ENCODE measurements around the gene SIPA1L2. TPM values are rescaled to one million over a fixed set of nuclear protein-coding genes. Genes with fewer than 3 reads are reported as not detected.

The SIPA1L2 gene
- total RNA-seq = 48.9 TPM

GRCh38 chr1:232630047-232630893 lies at the start of gene SIPA1L2:
Gene SIPA1L2 (minus strand): TSS chr1:232630133. CDS start chr1:232515339, 114,794 bp downstream.
- DNase-seq (ENCODE audit: extremely low spot score in 2 of 2) = peak in 1 of 2 donors; percentile 92
- Histone ChIP-seq H3K27me3 (no peaks in the 10 kb centered on the region), H3K4me1 (peaks cover 32% of the 10 kb centered on the region), H3K9me3 (no peaks in the 10 kb centered on the region), H3K27ac (peak within 1 kb of the TSS; percentile 93), H3K4me3 (peak within 1 kb of the TSS; percentile 88 to 89), H3K36me3 (no peaks in the 10 kb centered on the region)
- TF ChIP-seq POLR2A (IDR thresholded peaks at IDR 0.05) (peak in 1 of 2 donors; percentile 57), CTCF (IDR thresholded peaks at IDR 0.05) (peak in 1 of 3 experiments; percentile 45), POLR2AphosphoS5 (IDR thresholded peaks at IDR 0.05; ENCODE audit: insufficient read depth in 1 of 2, low read depth in 1 of 2) (peak in 1 of 2 donors; percentile 74)
- intact Hi-C loops (cut with DNase I) = no loop called here

GRCh38 chr1:232678185-232678886 lies 48.4 kb upstream of the SIPA1L2 start:
- no peak for DNase-seq (ENCODE audit: extremely low spot score in 2 of 2)
- TF ChIP-seq CTCF (IDR thresholded peaks at IDR 0.05) = no peak
- no peak for TF ChIP-seq POLR2A (IDR thresholded peaks at IDR 0.05)
- TF ChIP-seq POLR2AphosphoS5 (IDR thresholded peaks at IDR 0.05; ENCODE audit: insufficient read depth in 1 of 2, low read depth in 1 of 2) = peak in 1 of 2 donors; percentile 31
- no peaks in the 10 kb centered on the region for H3K4me1 ChIP-seq
- intact Hi-C loops (cut with DNase I) = no loop called here
- no peak overlapping the region for H3K4me3 ChIP-seq
- H3K27me3 ChIP-seq = no peaks in the 10 kb centered on the region
- no peaks in the 10 kb centered on the region for H3K9me3 ChIP-seq
- no peaks in the 10 kb centered on the region for H3K36me3 ChIP-seq
- H3K27ac ChIP-seq = no peak overlapping the region

- intact Hi-C loops (cut with DNase I) = no loop called here
- no peak for DNase-seq (ENCODE audit: extremely low spot score in 2 of 2)
- Histone ChIP-seq H3K27me3 (no peaks in the 10 kb centered on the region), H3K4me1 (no peaks in the 10 kb centered on the region), H3K36me3 (no peaks in the 10 kb centered on the region), H3K4me3 (no peak overlapping the region), H3K27ac (no peak overlapping the region), H3K9me3 (no peaks in the 10 kb centered on the region)
- TF ChIP-seq CTCF (IDR thresholded peaks at IDR 0.05) = no peak
- TF ChIP-seq POLR2A (IDR thresholded peaks at IDR 0.05) = no peak
These were observed 46.4 kb upstream of the SIPA1L2 start for GRCh38 chr1:232676307-232676706.

- no peak overlapping the region for H3K27ac ChIP-seq
- intact Hi-C loops (cut with DNase I) = no loop called here
These were observed 46.0 kb upstream of the SIPA1L2 start for GRCh38 chr1:232675898-232676297.

More at GRCh38 chr1:232675898-232676297, 46.0 kb upstream of the SIPA1L2 start:
- TF ChIP-seq CTCF (IDR thresholded peaks at IDR 0.05) (no peak), POLR2A (IDR thresholded peaks at IDR 0.05) (no peak), POLR2AphosphoS5 (IDR thresholded peaks at IDR 0.05; ENCODE audit: insufficient read depth in 1 of 2, low read depth in 1 of 2) (no peak)
- DNase-seq (ENCODE audit: extremely low spot score in 2 of 2) = no peak
- H3K27me3 ChIP-seq = no peaks in the 10 kb centered on the region
- H3K36me3 ChIP-seq = no peaks in the 10 kb centered on the region
- no peak overlapping the region for H3K4me3 ChIP-seq
- H3K4me1 ChIP-seq = no peaks in the 10 kb centered on the region
- H3K9me3 ChIP-seq = no peaks in the 10 kb centered on the region

Data from vagina (tissue), 2 donors.